OCI-LY7 (cell line): Measurements from ENCODE around the gene RALA.

ENCODE experiments used
- CTCF ChIP-seq: fragments of 200-600 bp; sonication (generic); conservative IDR thresholded peaks from 2 replicates; pipeline ENCODE4 v1.5.1; 2014; ENCODE audit warnings: mild to moderate bottlenecking, antibody characterized with exemption, low read length, moderate library complexity, mixed read lengths
- EZH2phosphoT487 ChIP-seq: fragments of 200-600 bp; sonication (generic); IDR thresholded peaks from 2 replicates; pipeline ENCODE4 v1.6.1; 2018; ENCODE audit warnings: low read depth, borderline replicate concordance, mild to moderate bottlenecking, mixed run types, antibody characterized with exemption, low read length, moderate library complexity, mixed read lengths

DNA sequence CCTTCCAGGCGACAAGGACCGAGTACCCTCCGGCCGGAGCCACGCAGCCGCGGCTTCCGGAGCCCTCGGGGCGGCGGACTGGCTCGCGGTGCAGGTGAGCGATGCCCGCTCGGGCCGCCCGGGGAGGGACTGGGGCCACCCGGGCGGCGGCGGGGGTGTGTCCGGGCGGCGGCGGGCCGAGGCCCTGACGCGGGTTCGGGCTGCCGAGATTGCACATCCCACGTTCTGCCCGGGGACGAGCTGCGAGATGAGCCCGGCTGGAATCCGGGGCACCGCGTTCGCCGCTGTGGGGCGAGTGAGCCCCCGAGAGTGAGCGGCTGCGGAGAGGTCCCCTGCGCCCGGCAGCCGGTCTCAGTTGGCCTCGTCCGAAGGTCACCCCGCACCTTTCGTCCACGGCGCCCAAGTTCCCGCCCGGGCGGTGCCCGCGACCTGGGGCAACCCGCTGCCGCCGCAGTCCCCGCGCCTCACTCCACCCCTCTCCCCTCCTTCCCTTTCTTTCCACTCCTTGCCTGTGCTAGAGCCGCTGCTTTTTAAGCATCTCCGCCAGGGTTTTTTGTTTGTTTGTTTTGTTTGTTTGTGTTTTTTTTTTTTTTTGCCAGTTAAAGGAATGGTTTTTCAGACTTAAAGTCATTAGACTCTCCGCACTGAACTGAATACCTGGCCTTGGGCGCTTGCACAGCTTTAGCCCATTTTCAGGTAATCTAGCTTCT is 515 bp downstream of the RALA start:
- 0 out of 2 replicates have a peak, but pooled peaks have one; percentile 1 for TF ChIP-seq CTCF
- TF ChIP-seq EZH2phosphoT487, result no peak
